Activated B cell treated with CpG ODN at 0.5 μM for 24 hours (primary cell): Measurements from ENCODE around the gene DDX3Y. TPM values are rescaled to one million over a fixed set of nuclear protein-coding genes. Genes with fewer than 3 reads are reported as not detected.

ENCODE experiments used
- total RNA-seq: library from RNA; stranded (reverse); gene quantifications from 2 replicates; pipeline ENCODE4 v1.2.3, GENCODE V29; 2022

The DDX3Y gene
- total RNA-seq, 1 donor from 2014 or later: 102 TPM

Other genes starting within 250 kb of the DDX3Y start
- gene USP9Y, start 203.6 kb upstream of the DDX3Y start, total RNA-seq: 25.8 and 29.3 TPM in 2 replicates